ENCODE measurements around the gene SLC8A3.

SLC8A3 gene

DNA sequence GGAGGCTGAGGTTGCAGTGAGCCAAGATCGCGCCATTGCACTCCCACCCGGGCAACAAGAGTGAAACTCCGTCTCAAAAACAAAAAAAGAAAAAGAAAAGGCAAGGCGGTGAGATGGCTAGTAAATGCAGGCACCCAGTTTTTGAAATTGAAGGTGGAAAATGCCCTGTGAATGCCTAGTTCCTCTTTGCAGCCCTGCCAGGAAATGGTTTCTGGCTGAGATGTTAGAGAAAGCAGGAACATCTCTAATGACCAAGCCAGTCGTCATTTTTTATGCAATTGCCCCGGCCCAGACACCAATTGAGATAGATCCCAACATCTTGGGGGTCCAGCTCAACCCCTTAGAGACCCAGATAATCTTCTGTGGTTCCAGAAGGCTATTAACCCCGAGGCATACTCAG, 17.0 kb downstream of the SLC8A3 start:
- Histone ChIP-seq H3K36me3 (ENCODE audit: control insufficient read depth, insufficient read depth, low read length) (no peaks in the 10 kb centered on the region), H3K27me3 (ENCODE audit: control insufficient read depth, insufficient read depth, low read length) (no peaks in the 10 kb centered on the region), H3K9ac (ENCODE audit: low read depth, low read length) (no peak overlapping the region), H3K4me3 (ENCODE audit: low read depth, low read length) (no peak overlapping the region), H3K9me3 (ENCODE audit: control insufficient read depth, insufficient read depth, low read length) (no peaks in the 10 kb centered on the region), H3K4me1 (ENCODE audit: control insufficient read depth, insufficient read depth, low read length) (no peaks in the 10 kb centered on the region)

DNA sequence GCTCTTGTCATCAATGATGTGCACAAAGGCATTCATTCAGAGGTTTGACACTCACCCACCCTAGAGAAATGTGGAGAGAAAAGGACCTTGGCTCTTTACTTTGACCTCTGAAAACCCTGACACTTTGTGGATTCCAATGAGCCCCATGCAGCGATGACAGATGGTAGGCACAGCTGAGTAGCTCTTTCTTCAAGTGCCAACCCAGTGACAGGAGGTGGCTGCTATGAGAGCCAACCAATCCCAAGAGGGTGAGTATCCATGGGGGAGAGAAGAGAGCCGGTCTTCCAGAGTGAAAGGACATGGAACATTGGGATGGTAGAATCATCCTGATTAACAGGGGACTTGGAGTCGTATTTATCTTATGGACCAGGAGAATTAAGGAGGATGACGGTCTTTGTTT, 17.8 kb downstream of the SLC8A3 start:
- Histone ChIP-seq H3K27me3 (ENCODE audit: control insufficient read depth, insufficient read depth, low read length) (no peaks in the 10 kb centered on the region), H3K4me3 (ENCODE audit: low read depth, low read length) (no peak overlapping the region), H3K4me1 (ENCODE audit: control insufficient read depth, insufficient read depth, low read length) (no peaks in the 10 kb centered on the region), H3K9ac (ENCODE audit: low read depth, low read length) (no peak overlapping the region), H3K9me3 (ENCODE audit: control insufficient read depth, insufficient read depth, low read length) (no peaks in the 10 kb centered on the region), H3K36me3 (ENCODE audit: control insufficient read depth, insufficient read depth, low read length) (no peaks in the 10 kb centered on the region)

DNA sequence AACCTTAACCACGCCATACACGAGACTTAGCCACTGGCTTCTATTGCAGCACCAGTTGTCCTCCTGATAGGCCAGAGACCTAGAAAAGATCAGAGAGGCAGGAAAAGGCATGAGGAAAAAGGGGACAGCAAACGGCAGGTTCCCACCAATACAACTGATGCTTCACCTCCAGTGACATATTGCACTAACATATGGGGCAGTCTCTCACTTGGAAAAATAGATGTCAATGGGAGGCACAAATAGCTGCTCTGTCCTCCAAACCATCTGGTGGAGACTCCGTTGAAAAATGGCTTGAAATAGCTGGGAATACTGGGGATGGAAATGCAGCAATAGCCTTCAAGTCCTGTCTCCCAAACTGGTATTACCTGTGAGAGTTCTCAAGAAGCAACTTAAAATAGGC, 20.3 kb downstream of the SLC8A3 start:
- Histone ChIP-seq H3K4me3 (ENCODE audit: low read depth, low read length) (no peak overlapping the region), H3K36me3 (ENCODE audit: control insufficient read depth, insufficient read depth, low read length) (no peaks in the 10 kb centered on the region), H3K27me3 (ENCODE audit: control insufficient read depth, insufficient read depth, low read length) (no peaks in the 10 kb centered on the region), H3K9ac (ENCODE audit: low read depth, low read length) (no peak overlapping the region), H3K9me3 (ENCODE audit: control insufficient read depth, insufficient read depth, low read length) (no peaks in the 10 kb centered on the region), H3K4me1 (ENCODE audit: control insufficient read depth, insufficient read depth, low read length) (no peaks in the 10 kb centered on the region)

DNA sequence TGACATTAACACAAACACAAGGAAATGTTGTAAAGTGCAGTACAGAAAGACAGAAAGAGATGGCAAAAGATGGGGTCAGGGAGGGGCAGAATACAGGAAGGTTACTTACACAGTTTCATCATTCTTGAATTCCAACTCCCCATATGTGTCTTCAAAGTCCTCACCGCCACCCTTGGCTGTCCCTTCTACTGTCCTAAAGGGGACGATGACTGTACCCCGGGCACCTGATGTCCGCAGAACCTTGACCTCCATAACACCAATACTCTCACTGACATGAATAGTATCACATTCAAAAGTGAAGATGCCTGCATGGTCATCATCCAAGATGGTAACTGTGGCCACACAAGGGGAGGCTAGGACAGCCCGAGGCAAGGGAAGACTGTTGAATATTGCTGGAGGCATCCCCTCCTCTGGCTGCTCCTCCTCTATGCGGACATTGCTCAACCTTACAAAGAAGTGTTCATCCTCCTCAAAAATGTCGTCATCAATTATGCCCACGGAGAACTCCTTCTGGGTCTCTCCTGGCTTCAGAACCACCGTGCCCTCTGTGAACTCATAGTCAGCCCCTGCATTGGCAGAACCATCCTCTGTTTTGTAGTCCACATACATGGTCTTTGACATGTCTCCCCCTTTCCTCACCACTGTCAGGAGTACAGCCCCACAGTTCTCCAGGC, 22.1 kb downstream of the SLC8A3 start:
- Histone ChIP-seq H3K9ac (ENCODE audit: low read depth, low read length) (no peak overlapping the region), H3K9me3 (ENCODE audit: control insufficient read depth, insufficient read depth, low read length) (no peaks in the 10 kb centered on the region), H3K36me3 (ENCODE audit: control insufficient read depth, insufficient read depth, low read length) (no peaks in the 10 kb centered on the region), H3K4me1 (ENCODE audit: control insufficient read depth, insufficient read depth, low read length) (no peaks in the 10 kb centered on the region), H3K27me3 (ENCODE audit: control insufficient read depth, insufficient read depth, low read length) (no peaks in the 10 kb centered on the region), H3K4me3 (ENCODE audit: low read depth, low read length) (no peak overlapping the region)

DNA sequence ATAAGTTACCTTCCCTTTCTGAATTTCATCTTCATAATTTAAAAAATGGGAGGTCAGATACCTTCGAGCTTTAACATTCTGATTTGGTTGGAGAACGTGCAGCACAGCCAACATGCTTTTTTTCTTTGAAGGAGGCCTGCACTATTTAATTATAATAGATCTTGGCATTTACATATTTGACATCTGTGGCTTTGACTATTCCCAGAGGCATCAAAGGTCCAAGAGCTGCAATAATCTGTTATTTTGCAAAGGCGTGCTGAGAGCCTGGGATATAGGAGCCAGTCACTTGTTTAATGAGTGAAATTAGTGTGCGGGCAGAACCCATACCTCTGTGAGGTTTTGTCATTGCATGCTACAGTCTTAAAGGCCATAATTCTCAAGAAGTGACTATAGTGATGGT, 26.4 kb downstream of the SLC8A3 start:
- no peaks in the 10 kb centered on the region for H3K9me3 ChIP-seq (ENCODE audit: control insufficient read depth, insufficient read depth, low read length)
- H3K36me3 ChIP-seq (ENCODE audit: control insufficient read depth, insufficient read depth, low read length): no peaks in the 10 kb centered on the region
- H3K4me1 ChIP-seq (ENCODE audit: control insufficient read depth, insufficient read depth, low read length): no peaks in the 10 kb centered on the region
- H3K9ac ChIP-seq (ENCODE audit: low read depth, low read length): no peak overlapping the region
- H3K4me3 ChIP-seq (ENCODE audit: low read depth, low read length): no peak overlapping the region
- H3K27me3 ChIP-seq (ENCODE audit: control insufficient read depth, insufficient read depth, low read length): no peaks in the 10 kb centered on the region

DNA sequence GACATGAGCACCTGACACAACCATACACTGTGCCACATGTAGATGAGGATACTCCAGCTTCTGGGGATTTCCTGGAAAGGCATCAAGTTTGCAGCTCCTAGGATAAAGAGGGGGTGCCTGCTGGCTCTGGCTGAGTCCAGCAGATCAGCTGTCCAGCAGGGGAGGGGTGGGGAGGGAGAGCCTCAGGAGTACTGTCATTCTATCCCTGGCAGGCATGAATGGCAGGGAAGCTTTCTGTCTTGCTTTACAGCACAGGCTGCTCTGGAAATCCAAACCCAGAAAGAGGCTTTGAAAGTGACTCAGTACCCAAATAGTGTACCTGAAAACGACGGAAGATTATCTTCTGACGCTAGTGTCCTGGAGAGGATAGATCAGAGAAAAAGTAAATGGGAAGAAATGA, 32.2 kb downstream of the SLC8A3 start:
- Histone ChIP-seq H3K4me3 (ENCODE audit: low read depth, low read length) (no peak overlapping the region), H3K9me3 (ENCODE audit: control insufficient read depth, insufficient read depth, low read length) (no peaks in the 10 kb centered on the region), H3K36me3 (ENCODE audit: control insufficient read depth, insufficient read depth, low read length) (no peaks in the 10 kb centered on the region), H3K27me3 (ENCODE audit: control insufficient read depth, insufficient read depth, low read length) (no peaks in the 10 kb centered on the region), H3K9ac (ENCODE audit: low read depth, low read length) (no peak overlapping the region), H3K4me1 (ENCODE audit: control insufficient read depth, insufficient read depth, low read length) (no peaks in the 10 kb centered on the region)

DNA sequence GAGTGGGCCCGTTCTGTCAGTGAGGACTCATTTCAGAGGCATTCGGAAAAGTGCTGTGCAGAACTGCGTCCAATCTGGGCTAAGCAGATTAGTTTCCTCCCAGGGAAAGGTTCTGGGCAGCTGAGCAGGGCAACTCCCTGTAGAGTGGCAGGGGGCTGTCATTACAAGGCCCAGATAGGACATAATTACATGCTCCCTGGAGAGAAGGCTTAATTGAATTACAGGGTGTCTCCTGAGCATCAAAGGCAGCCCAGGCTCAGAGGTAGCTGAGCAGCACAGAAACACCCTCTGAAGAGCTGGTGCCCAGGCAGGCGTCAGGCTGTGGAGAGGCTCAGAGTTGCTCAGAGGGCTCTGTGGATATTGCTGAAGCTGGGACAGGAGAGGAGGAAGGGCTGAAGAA, 36.0 kb downstream of the SLC8A3 start:
- Histone ChIP-seq H3K4me1 (ENCODE audit: control insufficient read depth, insufficient read depth, low read length) (no peaks in the 10 kb centered on the region), H3K36me3 (ENCODE audit: control insufficient read depth, insufficient read depth, low read length) (no peaks in the 10 kb centered on the region), H3K4me3 (ENCODE audit: low read depth, low read length) (no peak overlapping the region), H3K27me3 (ENCODE audit: control insufficient read depth, insufficient read depth, low read length) (no peaks in the 10 kb centered on the region), H3K9ac (ENCODE audit: low read depth, low read length) (no peak overlapping the region), H3K9me3 (ENCODE audit: control insufficient read depth, insufficient read depth, low read length) (no peaks in the 10 kb centered on the region)

DNA sequence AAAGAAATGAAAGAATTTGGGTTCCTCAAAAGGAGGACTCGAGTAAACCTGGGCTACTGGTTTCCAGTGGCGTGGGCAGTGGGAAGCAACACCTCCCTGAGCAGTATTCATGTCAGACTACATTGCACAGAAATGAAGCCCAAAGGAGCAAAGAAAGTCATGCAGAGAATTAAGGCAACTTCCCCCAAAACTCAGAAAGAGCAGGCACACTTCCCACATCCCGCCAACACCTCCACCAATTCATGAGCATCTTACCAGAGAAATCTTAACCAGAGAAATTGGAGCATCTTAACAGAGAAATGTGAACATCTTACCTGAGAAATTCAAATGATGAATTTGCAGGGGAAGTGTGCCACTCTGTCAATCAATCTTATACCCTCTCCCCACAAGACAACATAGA, 36.7 kb downstream of the SLC8A3 start:
- H3K9me3 ChIP-seq (ENCODE audit: control insufficient read depth, insufficient read depth, low read length): no peaks in the 10 kb centered on the region
- H3K4me3 ChIP-seq (ENCODE audit: low read depth, low read length): no peak overlapping the region
- no peaks in the 10 kb centered on the region for H3K36me3 ChIP-seq (ENCODE audit: control insufficient read depth, insufficient read depth, low read length)
- no peak overlapping the region for H3K9ac ChIP-seq (ENCODE audit: low read depth, low read length)
- no peaks in the 10 kb centered on the region for H3K4me1 ChIP-seq (ENCODE audit: control insufficient read depth, insufficient read depth, low read length)
- no peaks in the 10 kb centered on the region for H3K27me3 ChIP-seq (ENCODE audit: control insufficient read depth, insufficient read depth, low read length)

DNA sequence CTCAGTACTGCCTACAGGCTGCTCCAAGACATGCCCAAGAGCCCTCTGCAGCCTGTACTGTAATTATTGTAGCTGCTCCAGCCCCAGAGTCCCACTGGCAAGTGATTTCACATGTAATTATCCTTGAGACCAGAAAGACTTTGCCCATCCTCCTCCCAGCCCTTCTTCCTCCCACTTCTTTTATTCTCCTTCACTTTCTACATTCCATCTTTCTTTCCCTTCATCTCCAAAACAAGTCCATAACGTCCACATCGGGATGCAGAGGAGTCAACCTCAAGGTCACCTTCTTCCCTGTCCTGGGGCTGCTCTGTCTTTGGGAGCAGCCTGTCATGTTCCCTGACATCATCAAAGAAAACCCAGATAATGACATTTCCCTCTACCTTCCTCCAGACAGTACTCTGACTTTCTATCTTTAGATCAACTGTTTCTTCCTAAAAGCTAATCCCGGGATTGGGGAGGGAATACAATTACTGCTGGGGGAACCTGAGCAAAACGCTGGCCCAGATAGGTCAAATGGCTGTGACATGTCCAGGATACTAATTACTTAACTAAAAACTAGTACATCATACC, 39.1 kb downstream of the SLC8A3 start:
- no peak overlapping the region for H3K4me3 ChIP-seq (ENCODE audit: low read depth, low read length)
- no peaks in the 10 kb centered on the region for H3K9me3 ChIP-seq (ENCODE audit: control insufficient read depth, insufficient read depth, low read length)
- H3K27me3 ChIP-seq (ENCODE audit: control insufficient read depth, insufficient read depth, low read length): no peaks in the 10 kb centered on the region
- no peak overlapping the region for H3K9ac ChIP-seq (ENCODE audit: low read depth, low read length)
- no peaks in the 10 kb centered on the region for H3K4me1 ChIP-seq (ENCODE audit: control insufficient read depth, insufficient read depth, low read length)
- no peaks in the 10 kb centered on the region for H3K36me3 ChIP-seq (ENCODE audit: control insufficient read depth, insufficient read depth, low read length)

DNA sequence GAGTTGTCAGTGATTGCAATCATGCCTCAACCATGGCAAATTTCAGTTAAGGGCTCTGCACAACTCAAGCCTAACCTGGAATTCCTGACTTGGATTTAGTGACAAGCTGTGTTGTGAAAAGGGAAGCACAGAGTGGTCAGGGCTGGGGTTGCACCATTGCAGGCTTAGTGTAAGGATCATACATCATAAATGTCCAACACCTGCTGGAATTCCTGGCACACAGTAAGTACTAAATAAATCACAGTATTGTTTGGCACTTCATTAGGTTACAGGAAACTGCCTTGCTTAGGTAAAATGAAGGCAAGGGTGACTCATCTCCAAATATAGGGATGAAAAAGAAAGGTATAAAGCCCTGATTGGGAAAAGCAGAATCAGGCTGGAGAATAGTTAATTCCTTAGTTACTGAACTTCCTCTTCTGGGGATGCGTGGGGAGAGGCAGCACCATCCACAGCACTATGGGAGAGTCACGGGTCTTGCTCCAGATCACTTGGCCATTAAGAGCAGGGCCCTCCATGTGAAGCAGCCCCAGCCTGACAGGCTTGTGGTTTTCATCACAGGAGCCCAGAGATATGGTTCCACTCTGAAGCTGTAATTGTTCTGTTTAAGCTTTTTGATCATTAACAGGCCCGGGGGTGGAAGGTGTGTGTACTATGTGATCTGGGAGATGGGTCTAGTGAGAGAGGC, 39.7 kb downstream of the SLC8A3 start:
- H3K9me3 ChIP-seq (ENCODE audit: control insufficient read depth, insufficient read depth, low read length): no peaks in the 10 kb centered on the region
- no peaks in the 10 kb centered on the region for H3K27me3 ChIP-seq (ENCODE audit: control insufficient read depth, insufficient read depth, low read length)
- H3K9ac ChIP-seq (ENCODE audit: low read depth, low read length): no peak overlapping the region
- no peak overlapping the region for H3K4me3 ChIP-seq (ENCODE audit: low read depth, low read length)
- H3K36me3 ChIP-seq (ENCODE audit: control insufficient read depth, insufficient read depth, low read length): no peaks in the 10 kb centered on the region
- no peaks in the 10 kb centered on the region for H3K4me1 ChIP-seq (ENCODE audit: control insufficient read depth, insufficient read depth, low read length)

DNA sequence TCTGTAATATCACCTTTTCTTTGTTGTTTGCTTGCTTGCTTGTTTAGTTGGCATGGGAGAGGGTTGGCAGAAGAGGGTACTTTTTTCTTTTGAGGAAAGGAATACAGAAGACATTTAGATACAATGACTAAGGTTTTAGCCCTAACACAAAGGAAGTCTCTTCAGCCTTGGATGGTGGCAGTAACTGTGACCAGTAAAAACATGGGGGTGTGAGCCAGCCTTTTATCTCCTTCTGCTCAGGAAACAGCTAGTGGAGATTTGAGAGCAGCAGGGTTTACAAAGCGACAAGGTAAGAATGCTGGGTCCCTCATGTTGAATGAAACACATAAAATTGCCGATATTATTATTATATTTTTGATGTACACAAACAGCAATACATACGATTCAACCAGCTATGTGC, 40.4 kb downstream of the SLC8A3 start:
- H3K9ac ChIP-seq (ENCODE audit: low read depth, low read length): no peak overlapping the region
- no peaks in the 10 kb centered on the region for H3K9me3 ChIP-seq (ENCODE audit: control insufficient read depth, insufficient read depth, low read length)
- H3K27me3 ChIP-seq (ENCODE audit: control insufficient read depth, insufficient read depth, low read length): no peaks in the 10 kb centered on the region
- H3K4me3 ChIP-seq (ENCODE audit: low read depth, low read length): no peak overlapping the region
- no peaks in the 10 kb centered on the region for H3K36me3 ChIP-seq (ENCODE audit: control insufficient read depth, insufficient read depth, low read length)
- H3K4me1 ChIP-seq (ENCODE audit: control insufficient read depth, insufficient read depth, low read length): no peaks in the 10 kb centered on the region

DNA sequence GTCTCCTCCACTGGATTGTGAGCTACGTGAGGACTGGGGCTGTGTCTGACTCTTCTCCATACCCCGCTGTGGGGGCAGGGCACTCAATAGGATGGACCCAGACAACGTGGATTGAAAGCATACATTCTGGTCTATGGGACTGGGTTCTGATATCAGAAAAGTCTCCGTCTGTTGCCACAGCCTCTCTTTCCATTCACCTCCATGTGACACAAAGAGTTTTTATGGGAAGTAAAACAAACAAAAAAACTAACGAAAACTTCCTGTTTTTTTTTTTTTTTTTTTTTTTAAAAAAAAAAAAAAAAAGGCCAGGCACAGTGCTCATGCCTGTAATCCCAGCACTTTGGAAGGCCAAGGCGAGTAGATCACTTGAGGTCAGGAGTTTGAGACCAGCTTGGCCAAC, 44.7 kb downstream of the SLC8A3 start:
- H3K4me1 ChIP-seq (ENCODE audit: control insufficient read depth, insufficient read depth, low read length): no peaks in the 10 kb centered on the region
- H3K4me3 ChIP-seq (ENCODE audit: low read depth, low read length): no peak overlapping the region
- no peaks in the 10 kb centered on the region for H3K36me3 ChIP-seq (ENCODE audit: control insufficient read depth, insufficient read depth, low read length)
- H3K27me3 ChIP-seq (ENCODE audit: control insufficient read depth, insufficient read depth, low read length): no peaks in the 10 kb centered on the region
- H3K9ac ChIP-seq (ENCODE audit: low read depth, low read length): no peak overlapping the region
- no peaks in the 10 kb centered on the region for H3K9me3 ChIP-seq (ENCODE audit: control insufficient read depth, insufficient read depth, low read length)

Measured in iPS-15b (cell line).